HCT116 (cell line): Measurements from ENCODE around the gene ALG2.

Experiments
- CTCF ChIP-seq, 3 experiments: fragments of 200-600 bp in 1 of 3; sonication (generic) in 1 of 3; IDR thresholded peaks in 2 of 3; conservative IDR thresholded peaks in 1 of 3; 2 replicates each; pipeline ENCODE4 v1.5.1; 2012 to 2017; ENCODE audit warnings: low read depth in 2 of 3, low read length in 2 of 3, antibody characterized with exemption in 1 of 3, borderline replicate concordance in 1 of 3, control low read depth in 1 of 3, mild to moderate bottlenecking in 1 of 3, mixed read lengths in 1 of 3, mixed run types in 1 of 3, moderate library complexity in 1 of 3; ENCODE audit not compliant: insufficient read depth in 1 of 3
- RAD21 ChIP-seq: IDR thresholded peaks from 2 replicates; pipeline ENCODE4 v1.6.1; 2012; ENCODE audit warnings: low read depth, mild to moderate bottlenecking
- SRF ChIP-seq: IDR thresholded peaks from 2 replicates; pipeline ENCODE4 v1.6.1; 2012; ENCODE audit warnings: low read depth

- TF ChIP-seq CTCF (IDR thresholded peaks at IDR 0.05 in 2 of 3, conservative IDR thresholded peaks at IDR 0.05 in 1 of 3; ENCODE audit: borderline replicate concordance in 1 of 3, insufficient read depth in 1 of 3, low read depth in 2 of 3, low read length in 2 of 3): no peak
- TF ChIP-seq SRF: no peak
- no peak for TF ChIP-seq RAD21
These were observed 41.1 kb downstream of the ALG2 start for GRCh38 chr9:99180662-99181061.
